HFF-Myc (cell line): ENCODE results near the gene OR51I1.

Experiments
- DNase-seq: peaks from one replicate; pipeline ENCODE4 v3.0.0-alpha.2; 2011; ENCODE audit warnings: low read depth; ENCODE audit errors: extremely low read depth
- H3K4me3 ChIP-seq: replicated peaks from 2 replicates; pipeline ENCODE4 v1.5.1; 2011; ENCODE audit warnings: low read depth, mild to moderate bottlenecking, control low read depth, low read length
- CTCF ChIP-seq: IDR thresholded peaks from 2 replicates; pipeline ENCODE4 v1.5.1; 2012; ENCODE audit warnings: mild to moderate bottlenecking, low read depth, low read length, control low read depth; ENCODE audit errors: missing control alignments

OR51I1 gene

GRCh38 chr11:5441414-5441813, at the start of gene OR51I1:
Gene OR51I1 (minus strand): TSS chr11:5441514. CDS start chr11:5441514, 0 bp downstream.
- H3K4me3 ChIP-seq, result no peak within 1 kb of the TSS
- no peak for TF ChIP-seq CTCF
- no peak for DNase-seq

GRCh38 chr11:5489576-5490357, 48.5 kb upstream of the OR51I1 start:
- no peak overlapping the region for H3K4me3 ChIP-seq
- TF ChIP-seq CTCF, result no peak
- no peak for DNase-seq

GRCh38 chr11:5488798-5489399, 47.6 kb upstream of the OR51I1 start:
- no peak for TF ChIP-seq CTCF
- DNase-seq, result no peak
- H3K4me3 ChIP-seq, result no peak overlapping the region

GRCh38 chr11:5488385-5488784, 47.1 kb upstream of the OR51I1 start, which contains the start of gene OR52D1:
Gene OR52D1 (plus strand): TSS chr11:5488685. CDS start chr11:5488707, 22 bp downstream.
- no peak for TF ChIP-seq CTCF
- DNase-seq, result no peak
- no peak within 1 kb of the TSS for H3K4me3 ChIP-seq

- H3K4me3 ChIP-seq, result no peak overlapping the region
- no peak for DNase-seq
- TF ChIP-seq CTCF, result no peak
Measured at GRCh38 chr11:5486421-5486820, 45.1 kb upstream of the OR51I1 start.

- no peak for TF ChIP-seq CTCF
- no peak overlapping the region for H3K4me3 ChIP-seq
- DNase-seq, result no peak
Measured at GRCh38 chr11:5486003-5486402, 44.7 kb upstream of the OR51I1 start.
